GM12873 (cell line): ENCODE measurements around the gene CLDN14.

Experiments used
- CTCF ChIP-seq: IDR thresholded peaks from 2 replicates; pipeline ENCODE4 v1.5.1; 2012; ENCODE audit warnings: low read depth, mild to moderate bottlenecking, moderate library complexity, low read length, control low read depth; ENCODE audit not compliant: insufficient read depth; ENCODE audit errors: missing control alignments

Gene CLDN14

DNA sequence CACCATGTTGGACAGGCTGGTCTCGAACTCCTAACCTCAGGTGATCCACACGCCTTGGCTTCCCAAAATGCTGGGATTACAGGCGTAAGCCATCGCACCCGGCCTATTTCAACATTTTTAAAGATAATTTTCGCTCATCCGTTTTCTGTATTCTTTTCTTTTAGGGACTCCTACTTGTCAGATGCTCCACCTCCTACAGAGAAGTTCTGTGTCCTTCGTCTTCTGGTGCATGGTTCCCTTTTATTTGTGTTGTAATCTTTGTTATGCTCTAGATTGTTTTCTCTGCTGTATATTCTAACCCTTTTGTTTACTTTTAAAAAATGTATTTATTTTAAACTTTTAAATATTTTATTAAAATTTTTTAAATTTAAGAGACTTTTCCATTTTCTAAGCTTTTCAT lies 28.4 kb downstream of the CLDN14 start:
- TF ChIP-seq CTCF: no peak

DNA sequence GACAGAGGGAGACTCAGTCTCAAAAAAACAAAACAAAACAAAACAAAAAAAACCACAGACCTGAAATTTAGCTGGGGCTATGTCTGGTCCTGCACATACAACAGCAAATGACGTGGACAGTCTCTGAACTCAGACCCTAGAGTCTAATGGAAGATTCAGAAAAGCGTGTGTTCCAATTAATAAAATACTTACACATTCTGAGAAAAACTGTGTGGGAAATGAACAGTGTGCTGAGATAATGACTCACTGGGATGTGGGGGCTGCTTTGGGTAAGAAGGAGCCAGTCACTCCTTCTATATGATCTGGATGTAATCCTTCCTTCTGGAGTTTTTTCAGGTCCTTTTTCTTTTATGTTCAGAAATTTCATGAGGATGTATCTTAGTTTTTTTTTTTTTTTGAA lies 29.4 kb downstream of the CLDN14 start:
- no peak for TF ChIP-seq CTCF

DNA sequence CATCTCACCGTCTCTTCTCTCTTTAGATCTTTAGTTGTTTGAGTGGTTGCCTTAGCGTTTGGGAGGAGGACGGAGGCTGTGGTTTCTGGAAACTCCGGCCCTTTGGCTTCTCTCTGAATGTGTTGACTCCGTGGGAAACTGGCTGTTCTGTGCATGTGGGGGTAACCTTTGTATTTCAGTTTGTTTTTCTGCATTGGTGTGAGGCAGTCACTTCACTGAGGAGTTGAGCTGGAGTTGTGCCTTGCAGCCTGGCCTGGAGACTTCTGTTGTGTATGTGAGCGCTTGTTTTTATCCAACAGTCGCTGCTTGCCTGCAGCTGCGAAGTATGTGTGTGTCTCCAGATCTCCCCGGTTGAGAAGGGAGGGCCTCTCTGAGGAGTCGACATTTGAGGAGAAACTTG lies 33.6 kb downstream of the CLDN14 start:
- TF ChIP-seq CTCF: no peak

DNA sequence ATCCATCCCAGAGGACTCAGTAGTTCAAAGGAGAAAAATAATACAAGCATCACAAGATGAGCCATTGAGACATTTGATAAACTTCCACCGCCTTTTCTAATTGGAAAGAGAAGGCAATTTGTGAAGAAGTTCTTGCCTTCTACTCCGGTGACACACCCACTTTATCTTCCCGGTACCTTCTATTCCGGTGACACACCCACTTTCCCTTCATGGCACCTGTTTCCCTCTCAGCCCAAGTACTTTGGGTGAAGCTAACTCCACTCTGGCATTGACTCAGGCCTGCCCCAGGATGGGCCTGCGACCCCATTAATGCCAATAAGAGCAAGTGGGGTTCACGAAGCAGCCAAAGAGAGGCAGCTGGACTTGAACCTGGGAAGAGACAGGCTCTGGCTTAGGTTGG lies 38.2 kb downstream of the CLDN14 start:
- no peak for TF ChIP-seq CTCF

- TF ChIP-seq CTCF: no peak
Measured at GRCh38 chr21:36437745-36438128, 42.2 kb downstream of the CLDN14 start.

GRCh38 chr21:36436829-36437744 lies 42.8 kb downstream of the CLDN14 start:
- no peak for TF ChIP-seq CTCF

DNA sequence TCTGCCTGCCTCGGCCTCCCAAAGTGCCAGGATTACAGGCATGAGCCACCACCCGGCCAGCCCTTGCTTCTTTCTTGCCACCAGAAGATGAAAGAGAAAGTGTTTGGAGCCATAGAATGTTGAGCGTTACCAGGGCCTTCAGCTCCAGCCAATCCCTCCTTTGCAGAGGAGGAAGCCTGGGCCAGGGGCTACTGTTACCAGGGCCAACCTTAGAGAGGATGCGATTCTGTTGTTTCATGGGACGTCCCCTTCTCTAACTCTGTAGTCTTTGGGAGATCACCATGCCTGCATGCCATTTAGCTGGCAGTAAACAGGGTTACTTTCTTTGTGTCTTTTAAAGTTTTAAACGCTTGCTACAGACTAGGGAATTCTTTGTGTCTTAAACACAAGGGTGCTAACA lies 45.8 kb downstream of the CLDN14 start:
- TF ChIP-seq CTCF: no peak
